ENCODE results near the gene KRTAP1-1.
"Not testable (repeated sequence)": the region's sequence is repeated elsewhere in the genome, so short reads cannot be mapped to it uniquely, and the experiment has no call there.

The KRTAP1-1 gene

DNA sequence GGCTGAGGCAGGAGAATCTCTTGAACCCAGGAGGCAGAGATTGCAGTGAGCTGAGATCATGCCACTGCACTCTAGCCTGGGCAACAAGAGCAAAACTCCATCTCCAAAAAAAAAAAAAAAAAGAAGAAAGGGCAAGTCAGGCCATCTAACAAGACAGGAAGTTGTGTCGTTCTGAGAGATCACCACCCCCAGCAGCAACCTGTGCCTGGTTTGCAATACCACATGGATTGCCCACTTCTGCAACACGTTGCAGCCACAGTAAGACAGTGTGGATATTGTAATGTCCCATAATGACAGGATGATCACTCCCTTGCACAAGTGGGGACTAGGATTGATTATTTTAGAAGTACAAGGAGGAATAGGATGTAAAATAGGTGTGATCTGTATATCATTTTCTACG, 27.8 kb upstream of the KRTAP1-1 start:
- no peak overlapping the region for H3K4me3 ChIP-seq (ENCODE audit: low read depth, low read length)
- TF ChIP-seq, protein P1, sequence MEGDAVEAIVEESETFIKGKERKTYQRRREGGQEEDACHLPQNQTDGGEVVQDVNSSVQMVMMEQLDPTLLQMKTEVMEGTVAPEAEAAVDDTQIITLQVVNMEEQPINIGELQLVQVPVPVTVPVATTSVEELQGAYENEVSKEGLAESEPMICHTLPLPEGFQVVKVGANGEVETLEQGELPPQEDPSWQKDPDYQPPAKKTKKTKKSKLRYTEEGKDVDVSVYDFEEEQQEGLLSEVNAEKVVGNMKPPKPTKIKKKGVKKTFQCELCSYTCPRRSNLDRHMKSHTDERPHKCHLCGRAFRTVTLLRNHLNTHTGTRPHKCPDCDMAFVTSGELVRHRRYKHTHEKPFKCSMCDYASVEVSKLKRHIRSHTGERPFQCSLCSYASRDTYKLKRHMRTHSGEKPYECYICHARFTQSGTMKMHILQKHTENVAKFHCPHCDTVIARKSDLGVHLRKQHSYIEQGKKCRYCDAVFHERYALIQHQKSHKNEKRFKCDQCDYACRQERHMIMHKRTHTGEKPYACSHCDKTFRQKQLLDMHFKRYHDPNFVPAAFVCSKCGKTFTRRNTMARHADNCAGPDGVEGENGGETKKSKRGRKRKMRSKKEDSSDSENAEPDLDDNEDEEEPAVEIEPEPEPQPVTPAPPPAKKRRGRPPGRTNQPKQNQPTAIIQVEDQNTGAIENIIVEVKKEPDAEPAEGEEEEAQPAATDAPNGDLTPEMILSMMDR (IDR thresholded peaks at IDR 0.05; ENCODE audit: low read depth, low read length): no peak

DNA sequence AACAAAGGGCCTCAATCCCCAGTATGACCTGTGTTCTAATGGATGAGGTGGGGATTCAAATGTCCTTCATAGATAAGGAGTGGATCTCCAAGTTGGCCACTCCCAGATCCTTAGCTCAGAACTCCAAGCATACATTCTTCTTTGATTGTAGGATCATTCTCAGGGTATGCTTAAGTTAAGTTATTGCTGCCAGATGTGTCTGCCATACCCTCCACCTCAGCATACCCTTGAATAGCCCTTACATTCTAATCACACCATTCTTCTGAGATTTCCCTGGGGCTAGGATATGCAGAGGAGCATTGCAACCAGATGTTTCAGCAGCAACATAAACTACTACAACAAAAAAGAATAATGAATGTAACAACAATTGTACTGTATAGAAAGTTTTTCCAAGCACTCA, 26.0 kb upstream of the KRTAP1-1 start:
- TF ChIP-seq, protein P1 (IDR thresholded peaks at IDR 0.05; ENCODE audit: low read depth, low read length): no peak
- H3K4me3 ChIP-seq (ENCODE audit: low read depth, low read length): no peak overlapping the region

DNA sequence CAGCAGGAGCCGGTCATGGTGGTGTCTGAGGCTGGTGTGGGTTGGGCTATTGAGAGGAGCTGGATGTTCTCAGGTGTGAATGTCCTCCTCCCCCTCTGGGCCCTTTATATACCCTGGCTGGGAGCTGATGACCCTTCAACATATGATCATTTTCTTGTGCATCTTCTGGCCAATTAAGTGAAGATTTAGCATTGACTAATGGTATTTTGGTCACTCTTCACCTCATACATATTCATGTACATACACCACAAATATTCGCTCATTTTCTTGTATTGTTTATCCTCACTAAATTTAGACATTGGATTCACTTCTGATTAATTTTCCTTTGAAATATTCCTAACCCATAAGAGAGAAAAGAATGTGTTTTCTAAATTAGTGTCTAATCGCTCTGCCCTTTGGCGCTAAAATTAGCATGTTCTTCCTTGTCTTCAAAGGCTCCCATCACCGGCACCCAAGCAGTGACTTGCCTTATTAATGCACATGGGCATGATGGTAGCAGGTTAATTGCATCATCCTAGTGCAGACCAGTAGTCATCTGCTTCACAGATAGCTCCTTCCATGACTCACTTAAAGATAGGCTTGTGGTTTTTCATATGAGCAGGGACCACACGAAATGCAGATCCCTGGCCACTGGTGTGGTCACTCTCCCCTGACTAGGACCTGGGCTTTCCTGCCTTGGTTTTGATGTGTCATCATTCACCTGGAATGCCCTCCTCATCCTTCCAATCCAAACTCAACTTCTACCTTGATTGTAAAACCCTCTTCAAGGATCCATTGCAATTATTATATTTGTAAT, 24.8 kb upstream of the KRTAP1-1 start, which contains the start of gene KRTAP2-4:
Gene KRTAP2-4, minus strand, starts transcription at position 51 of the 796 bp plus-strand sequence. Its CDS starts 34 bp downstream, at position 17.
- H3K4me3 ChIP-seq (ENCODE audit: low read depth, low read length): no peak within 1 kb of the TSS
- TF ChIP-seq, protein P1 (IDR thresholded peaks at IDR 0.05; ENCODE audit: low read depth, low read length): no peak

GRCh38 chr17:41065016-41065689, 23.9 kb upstream of the KRTAP1-1 start:
- H3K4me3 ChIP-seq (ENCODE audit: low read depth, low read length): not testable (repeated sequence)

DNA sequence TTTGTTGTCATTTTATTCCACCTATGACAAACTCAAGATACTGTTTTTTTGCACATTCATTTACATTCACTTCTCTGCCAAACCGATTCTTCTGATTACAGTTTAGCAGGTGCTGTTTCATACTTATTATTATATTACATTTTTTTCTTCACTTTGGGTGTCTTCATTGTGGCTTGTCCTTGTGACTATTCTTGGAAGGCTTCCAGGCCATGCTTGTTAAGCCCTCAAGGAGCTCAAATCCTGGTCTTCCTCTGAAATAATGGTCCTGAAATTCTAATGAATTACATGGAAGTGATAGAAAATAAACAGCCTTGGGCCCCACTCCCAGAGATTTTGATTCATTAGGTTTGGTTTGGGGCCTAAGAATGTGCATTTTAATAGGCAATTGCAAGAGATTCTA, 23.1 kb upstream of the KRTAP1-1 start:
- TF ChIP-seq, protein P1 (IDR thresholded peaks at IDR 0.05; ENCODE audit: low read depth, low read length): no peak
- no peak overlapping the region for H3K4me3 ChIP-seq (ENCODE audit: low read depth, low read length)

GRCh38 chr17:41063449-41063848, 22.2 kb upstream of the KRTAP1-1 start:
- no peak overlapping the region for H3K4me3 ChIP-seq (ENCODE audit: low read depth, low read length)
- TF ChIP-seq, protein P1 (IDR thresholded peaks at IDR 0.05; ENCODE audit: low read depth, low read length): no peak

GRCh38 chr17:41061964-41062363, 20.7 kb upstream of the KRTAP1-1 start:
- no peak overlapping the region for H3K4me3 ChIP-seq (ENCODE audit: low read depth, low read length)
- TF ChIP-seq, protein P1 (IDR thresholded peaks at IDR 0.05; ENCODE audit: low read depth, low read length): no peak

Data from WI38 (cell line).